Activated T-cell treated with anti-CD3 and anti-CD28 coated beads, Interleukin-2, amount 50 U/mL, for 24 hours (primary cell): ENCODE measurements around the gene NFIB.

Experiments used
- DNase-seq: peaks from one replicate; pipeline ENCODE4 v3.0.0-alpha.2; 2020
- H3K27ac Mint-ChIP-seq: 2 replicates; pipeline ENCODE4 v1.8.0; 2020; ENCODE audit warnings: mild to moderate bottlenecking, mixed read lengths
- H3K27me3 Mint-ChIP-seq: 2 replicates; pipeline ENCODE4 v1.8.0; 2020; ENCODE audit warnings: mixed read lengths
- H3K36me3 Mint-ChIP-seq: 2 replicates; pipeline ENCODE4 v1.8.0; 2020; ENCODE audit warnings: low read depth, mixed read lengths
- H3K4me1 Mint-ChIP-seq: 2 replicates; pipeline ENCODE4 v1.8.0; 2020; ENCODE audit warnings: low read depth, mixed read lengths
- H3K4me3 Mint-ChIP-seq: 2 replicates; pipeline ENCODE4 v1.8.0; 2020; ENCODE audit warnings: mild to moderate bottlenecking, moderate library complexity, mixed read lengths
- H3K9me3 Mint-ChIP-seq: 2 replicates; pipeline ENCODE4 v1.8.0; 2020; ENCODE audit warnings: mixed read lengths

The NFIB gene

GRCh38 chr9:14107495-14107894, 206.4 kb downstream of the NFIB start:
- no peaks in the 10 kb centered on the region for H3K9me3 Mint-ChIP-seq
- DNase-seq, result no peak
- no peaks in the 10 kb centered on the region for H3K36me3 Mint-ChIP-seq
- no peaks in the 10 kb centered on the region for H3K27me3 Mint-ChIP-seq
- no peaks in the 10 kb centered on the region for H3K4me1 Mint-ChIP-seq
- H3K27ac Mint-ChIP-seq, result no peak overlapping the region
- H3K4me3 Mint-ChIP-seq, result no peak overlapping the region

GRCh38 chr9:14106699-14107098, 207.2 kb downstream of the NFIB start:
- Mint-ChIP-seq H3K9me3 (no peaks in the 10 kb centered on the region), H3K4me3 (no peak overlapping the region), H3K36me3 (no peaks in the 10 kb centered on the region), H3K27me3 (no peaks in the 10 kb centered on the region), H3K27ac (no peak overlapping the region), H3K4me1 (no peaks in the 10 kb centered on the region)
- no peak for DNase-seq

GRCh38 chr9:14104496-14104895, 209.4 kb downstream of the NFIB start:
- DNase-seq, result no peak
- H3K9me3 Mint-ChIP-seq, result no peaks in the 10 kb centered on the region
- H3K36me3 Mint-ChIP-seq, result no peaks in the 10 kb centered on the region
- no peak overlapping the region for H3K4me3 Mint-ChIP-seq
- no peaks in the 10 kb centered on the region for H3K27me3 Mint-ChIP-seq
- H3K27ac Mint-ChIP-seq, result no peak overlapping the region
- H3K4me1 Mint-ChIP-seq, result no peaks in the 10 kb centered on the region

- Mint-ChIP-seq H3K27me3 (no peaks in the 10 kb centered on the region), H3K36me3 (no peaks in the 10 kb centered on the region), H3K4me3 (no peak overlapping the region), H3K9me3 (no peaks in the 10 kb centered on the region), H3K27ac (no peak overlapping the region), H3K4me1 (no peaks in the 10 kb centered on the region)
- DNase-seq, result no peak
Observed at GRCh38 chr9:14103115-14103514, 210.8 kb downstream of the NFIB start.

GRCh38 chr9:14099737-14100136, 214.2 kb downstream of the NFIB start:
- H3K4me1 Mint-ChIP-seq, result no peaks in the 10 kb centered on the region
- no peak overlapping the region for H3K27ac Mint-ChIP-seq
- DNase-seq, result no peak
- H3K9me3 Mint-ChIP-seq, result no peaks in the 10 kb centered on the region
- no peaks in the 10 kb centered on the region for H3K36me3 Mint-ChIP-seq
- H3K27me3 Mint-ChIP-seq, result no peaks in the 10 kb centered on the region
- H3K4me3 Mint-ChIP-seq, result no peak overlapping the region

GRCh38 chr9:14098486-14099180, 215.3 kb downstream of the NFIB start:
- Mint-ChIP-seq H3K9me3 (no peaks in the 10 kb centered on the region), H3K27me3 (no peaks in the 10 kb centered on the region), H3K4me3 (no peak overlapping the region), H3K4me1 (no peaks in the 10 kb centered on the region), H3K27ac (no peak overlapping the region), H3K36me3 (no peaks in the 10 kb centered on the region)
- no peak for DNase-seq

GRCh38 chr9:14097666-14098415, 216.1 kb downstream of the NFIB start:
- no peak for DNase-seq
- H3K27me3 Mint-ChIP-seq, result no peaks in the 10 kb centered on the region
- no peaks in the 10 kb centered on the region for H3K36me3 Mint-ChIP-seq
- no peak overlapping the region for H3K4me3 Mint-ChIP-seq
- no peaks in the 10 kb centered on the region for H3K4me1 Mint-ChIP-seq
- H3K9me3 Mint-ChIP-seq, result no peaks in the 10 kb centered on the region
- no peak overlapping the region for H3K27ac Mint-ChIP-seq

- Mint-ChIP-seq H3K27ac (no peak overlapping the region), H3K36me3 (no peaks in the 10 kb centered on the region)
Observed at GRCh38 chr9:14097215-14097614, 216.7 kb downstream of the NFIB start.

GRCh38 chr9:14096258-14096922, 217.6 kb downstream of the NFIB start:
- H3K4me1 Mint-ChIP-seq, result no peaks in the 10 kb centered on the region
- H3K4me3 Mint-ChIP-seq, result no peak overlapping the region
- H3K27me3 Mint-ChIP-seq, result no peaks in the 10 kb centered on the region
- no peak for DNase-seq
- H3K9me3 Mint-ChIP-seq, result no peaks in the 10 kb centered on the region
- H3K36me3 Mint-ChIP-seq, result no peaks in the 10 kb centered on the region
- H3K27ac Mint-ChIP-seq, result no peak overlapping the region

More at GRCh38 chr9:14097215-14097614, 216.7 kb downstream of the NFIB start:
- no peaks in the 10 kb centered on the region for H3K4me1 Mint-ChIP-seq
- H3K9me3 Mint-ChIP-seq, result no peaks in the 10 kb centered on the region
- no peak for DNase-seq
- H3K4me3 Mint-ChIP-seq, result no peak overlapping the region
- no peaks in the 10 kb centered on the region for H3K27me3 Mint-ChIP-seq

- Mint-ChIP-seq H3K36me3 (no peaks in the 10 kb centered on the region), H3K4me1 (no peaks in the 10 kb centered on the region), H3K27me3 (no peaks in the 10 kb centered on the region), H3K9me3 (no peaks in the 10 kb centered on the region), H3K4me3 (no peak overlapping the region), H3K27ac (no peak overlapping the region)
- DNase-seq, result no peak
Observed at GRCh38 chr9:14095277-14095676, 218.7 kb downstream of the NFIB start.

- no peak for DNase-seq
- H3K27ac Mint-ChIP-seq, result no peak overlapping the region
- H3K4me3 Mint-ChIP-seq, result no peak overlapping the region
Observed at GRCh38 chr9:14094491-14094890, 219.4 kb downstream of the NFIB start.

GRCh38 chr9:14092344-14092743, 221.6 kb downstream of the NFIB start:
- H3K4me3 Mint-ChIP-seq, result no peak overlapping the region
- no peaks in the 10 kb centered on the region for H3K4me1 Mint-ChIP-seq
- H3K27me3 Mint-ChIP-seq, result no peaks in the 10 kb centered on the region
- no peak overlapping the region for H3K27ac Mint-ChIP-seq
- H3K36me3 Mint-ChIP-seq, result no peaks in the 10 kb centered on the region
- DNase-seq, result no peak
- no peaks in the 10 kb centered on the region for H3K9me3 Mint-ChIP-seq

More at GRCh38 chr9:14094491-14094890, 219.4 kb downstream of the NFIB start:
- H3K4me1 Mint-ChIP-seq, result no peaks in the 10 kb centered on the region
- H3K36me3 Mint-ChIP-seq, result no peaks in the 10 kb centered on the region
- no peaks in the 10 kb centered on the region for H3K27me3 Mint-ChIP-seq
- no peaks in the 10 kb centered on the region for H3K9me3 Mint-ChIP-seq

GRCh38 chr9:14089051-14089803, 224.7 kb downstream of the NFIB start:
- no peak for DNase-seq
- Mint-ChIP-seq H3K27ac (no peak overlapping the region), H3K4me1 (no peaks in the 10 kb centered on the region), H3K36me3 (no peaks in the 10 kb centered on the region), H3K4me3 (no peak overlapping the region), H3K9me3 (no peaks in the 10 kb centered on the region), H3K27me3 (no peaks in the 10 kb centered on the region)

GRCh38 chr9:14087576-14087975, 226.4 kb downstream of the NFIB start:
- H3K36me3 Mint-ChIP-seq, result no peaks in the 10 kb centered on the region
- no peaks in the 10 kb centered on the region for H3K27me3 Mint-ChIP-seq
- H3K9me3 Mint-ChIP-seq, result no peaks in the 10 kb centered on the region
- H3K27ac Mint-ChIP-seq, result no peak overlapping the region
- no peaks in the 10 kb centered on the region for H3K4me1 Mint-ChIP-seq
- no peak overlapping the region for H3K4me3 Mint-ChIP-seq
- no peak for DNase-seq
